ENCODE results near the gene TRIM27.
"Not testable (repeated sequence)": the region's sequence is repeated elsewhere in the genome, so short reads cannot be mapped to it uniquely, and the experiment has no call there.

The TRIM27 gene

DNA sequence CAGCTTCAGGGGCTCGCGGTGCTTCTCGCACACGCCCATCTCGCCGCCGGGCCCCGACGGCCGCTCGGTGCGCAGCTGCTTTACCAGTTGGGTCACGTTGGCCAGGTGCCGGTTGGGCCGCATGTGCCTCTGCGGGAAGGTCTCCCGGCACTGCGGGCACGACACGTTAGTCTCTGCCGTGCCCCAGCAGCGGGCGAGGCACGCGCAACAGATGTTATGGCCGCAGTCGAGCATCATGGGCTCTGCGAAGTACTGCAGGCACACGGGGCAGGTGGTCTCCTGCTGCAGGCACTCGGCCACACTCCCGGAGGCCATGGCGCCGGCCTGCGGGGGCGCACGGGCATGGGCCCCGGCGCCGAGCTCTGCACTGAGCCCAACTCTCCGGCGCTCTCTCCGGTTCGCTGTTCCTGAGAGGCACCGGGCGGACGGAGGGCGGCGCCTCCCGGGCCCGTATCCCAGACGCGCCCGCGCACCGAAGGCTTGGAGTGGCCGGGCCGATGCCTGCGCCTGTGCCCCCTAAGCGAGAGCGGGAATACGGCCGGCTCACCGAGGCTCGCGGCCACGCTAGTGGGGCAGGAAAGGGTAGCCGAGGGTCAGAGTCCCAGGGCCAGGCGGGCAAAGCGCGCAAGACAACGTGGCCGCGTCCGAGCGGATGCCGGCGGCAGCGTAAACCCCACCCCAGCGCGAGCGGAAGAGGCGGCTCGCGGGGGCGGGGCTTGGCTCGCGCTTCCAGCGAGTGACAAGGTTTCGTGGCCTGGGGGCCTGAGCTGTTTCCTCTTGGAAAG is at the start of gene TRIM27:
Gene TRIM27 (minus strand): TSS at position 668 of the 785 bp plus-strand sequence. CDS start 353 bp downstream, at position 315.
- peak in 1 of 2 donors; percentile 69 for DNase-seq (ENCODE audit: extremely low read depth in 1 of 2, low read depth in 1 of 2)

- not testable (repeated sequence) for DNase-seq (ENCODE audit: extremely low read depth in 1 of 2, low read depth in 1 of 2)
Observed at GRCh38 chr6:28970056-28970455, 46.3 kb upstream of the TRIM27 start.

GRCh38 chr6:28969129-28969528 is 45.3 kb upstream of the TRIM27 start:
- DNase-seq (ENCODE audit: extremely low read depth in 1 of 2, low read depth in 1 of 2) = no peak

DNA sequence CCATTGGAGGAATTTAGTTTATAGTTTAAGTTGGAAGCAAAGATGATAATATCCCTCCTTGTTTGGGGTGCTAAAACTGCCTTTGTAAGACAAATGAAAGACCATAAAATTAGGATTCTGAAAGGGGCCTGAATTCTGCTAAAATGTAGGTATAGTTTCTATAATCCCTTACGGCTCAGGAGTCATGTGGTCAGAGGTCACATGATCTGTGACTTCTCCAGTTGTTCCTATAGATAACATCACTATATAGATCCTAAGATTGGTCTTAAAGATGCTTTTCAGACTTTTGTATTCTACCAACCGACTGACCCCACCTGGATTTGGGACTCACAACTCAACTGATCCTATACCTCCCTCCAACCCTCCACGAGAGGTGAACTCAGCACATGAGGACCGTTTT is 44.7 kb upstream of the TRIM27 start:
- no peak for DNase-seq (ENCODE audit: extremely low read depth in 1 of 2, low read depth in 1 of 2)

DNA sequence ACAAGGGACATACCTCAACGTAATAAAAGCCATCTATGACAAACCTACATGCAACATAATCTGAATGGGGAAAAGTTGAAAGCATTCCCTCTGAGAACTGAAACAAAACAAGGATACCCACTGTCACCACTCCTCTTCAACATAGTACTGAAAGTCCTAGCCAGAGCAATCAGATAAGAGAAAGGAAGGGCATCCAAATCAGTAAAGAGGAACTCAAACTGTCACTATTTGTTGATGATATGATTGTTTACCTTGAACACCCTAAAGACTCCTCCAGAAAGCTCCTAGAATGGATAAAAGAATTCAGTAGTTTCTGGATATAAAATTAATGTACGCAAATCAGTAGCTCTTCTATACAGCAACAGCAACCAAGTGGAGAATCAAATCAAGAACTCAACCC is 41.9 kb upstream of the TRIM27 start:
- DNase-seq (ENCODE audit: extremely low read depth in 1 of 2, low read depth in 1 of 2) = no peak

DNA sequence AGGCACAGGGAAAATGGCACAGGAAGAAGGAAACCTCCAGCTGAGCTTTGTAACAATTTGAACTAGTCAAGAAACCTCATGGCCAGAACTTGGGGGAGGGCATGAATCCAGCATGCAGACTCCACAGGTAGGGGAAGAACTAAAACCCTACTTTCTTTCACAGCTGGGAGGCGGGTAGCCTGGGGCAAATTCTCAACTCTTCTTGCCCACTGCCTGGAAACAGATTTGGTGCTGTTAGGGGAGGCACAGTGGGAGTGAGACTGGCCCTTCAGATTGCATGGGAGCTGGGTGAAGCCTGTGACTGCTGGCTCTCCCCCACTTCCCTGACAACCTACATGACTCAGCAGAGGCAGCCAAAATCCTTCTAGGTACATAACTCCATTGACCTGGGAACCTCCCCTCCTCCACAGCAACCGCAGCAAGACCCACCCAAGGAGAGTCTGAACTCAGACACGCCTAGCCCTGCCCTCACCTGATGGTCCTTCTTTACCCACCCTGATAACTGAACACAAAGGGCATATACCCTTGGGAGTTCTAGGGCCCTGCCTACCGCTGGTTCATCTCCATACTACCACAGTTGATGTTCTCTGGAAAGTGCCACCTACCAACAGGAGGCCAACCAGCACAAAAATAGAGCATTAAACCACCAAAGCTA is 37.2 kb upstream of the TRIM27 start:
- no peak for DNase-seq (ENCODE audit: extremely low read depth in 1 of 2, low read depth in 1 of 2)

- DNase-seq (ENCODE audit: extremely low read depth in 1 of 2, low read depth in 1 of 2) = not testable (repeated sequence)
Observed at GRCh38 chr6:28958561-28959243, 34.9 kb upstream of the TRIM27 start.

DNA sequence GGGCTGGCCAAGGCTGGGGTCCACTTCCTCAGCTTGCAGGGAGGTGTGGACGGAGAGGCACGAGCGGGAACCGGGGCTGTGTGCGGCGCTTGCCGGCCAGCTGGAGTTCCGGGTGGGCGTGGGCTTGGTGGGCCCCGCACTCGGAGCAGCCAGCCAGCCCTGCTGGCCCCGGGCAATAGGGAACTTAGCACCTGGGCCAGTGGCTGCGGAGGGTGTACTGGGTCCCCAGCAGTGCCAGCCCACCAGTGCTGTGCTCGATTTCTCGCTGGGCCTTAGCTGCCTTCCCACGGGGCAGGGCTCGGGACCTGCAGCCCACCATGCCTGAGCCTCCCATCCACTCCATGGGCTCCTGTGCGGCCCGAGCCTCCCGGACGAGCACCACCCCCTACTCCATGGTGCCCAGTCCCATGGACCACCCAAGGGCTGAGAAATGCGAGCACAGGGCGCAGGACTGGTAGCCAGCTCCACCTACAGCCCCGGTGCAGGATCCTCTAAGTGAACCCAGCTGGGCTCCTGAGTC is 34.1 kb upstream of the TRIM27 start:
- not testable (repeated sequence) for DNase-seq (ENCODE audit: extremely low read depth in 1 of 2, low read depth in 1 of 2)

DNA sequence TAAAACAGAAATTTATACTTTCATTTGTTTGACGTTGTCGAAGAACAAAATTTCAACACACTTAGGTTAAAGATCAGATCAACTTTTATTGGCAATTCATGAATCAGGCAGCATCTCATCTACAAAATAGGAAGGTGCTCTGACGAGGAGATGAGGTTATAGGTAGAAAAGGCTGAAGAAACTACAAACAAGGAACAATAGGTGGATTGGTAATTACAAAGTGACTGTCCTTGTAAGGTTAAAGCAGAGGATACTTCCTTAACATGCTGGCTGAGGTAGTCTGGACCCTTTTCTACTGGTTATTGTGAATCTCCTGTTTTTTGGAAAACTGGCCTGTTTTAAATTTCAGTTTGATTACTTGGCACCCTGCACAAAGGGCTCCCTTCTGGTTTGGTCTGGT is 32.5 kb upstream of the TRIM27 start:
- DNase-seq (ENCODE audit: extremely low read depth in 1 of 2, low read depth in 1 of 2) = no peak

DNA sequence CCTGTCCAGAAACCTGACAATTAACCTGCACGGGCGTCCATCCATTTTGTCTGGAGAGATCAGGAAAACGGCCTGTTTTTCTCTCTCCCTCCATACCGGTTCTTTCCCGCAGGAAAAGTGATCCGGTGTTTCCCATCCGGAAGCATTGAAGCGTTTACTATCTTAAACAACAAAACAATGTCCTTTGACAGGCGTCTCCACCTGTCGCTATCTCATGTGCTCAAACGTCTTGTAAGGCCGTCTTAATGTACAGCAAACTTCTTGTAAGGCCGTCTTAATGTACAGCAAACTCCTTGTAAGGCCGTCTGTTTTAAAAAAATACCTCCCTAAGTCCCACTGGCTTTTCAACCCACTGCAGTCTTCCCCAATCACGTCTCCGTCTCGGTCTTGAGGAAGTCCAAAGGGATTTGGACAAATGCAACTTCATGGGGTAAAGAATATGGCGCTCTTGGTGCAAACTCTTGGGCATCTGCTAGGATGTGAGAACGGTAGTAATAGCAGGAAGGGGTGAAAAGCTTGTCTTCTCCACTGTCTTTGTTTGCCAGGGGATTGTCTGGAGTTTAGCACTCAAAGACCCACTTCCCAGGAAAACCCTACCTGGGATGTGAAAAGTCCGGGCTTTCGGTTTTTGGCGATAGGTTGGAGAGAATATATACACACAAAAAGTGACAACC is 29.9 kb upstream of the TRIM27 start:
- DNase-seq (ENCODE audit: extremely low read depth in 1 of 2, low read depth in 1 of 2) = no peak

DNA sequence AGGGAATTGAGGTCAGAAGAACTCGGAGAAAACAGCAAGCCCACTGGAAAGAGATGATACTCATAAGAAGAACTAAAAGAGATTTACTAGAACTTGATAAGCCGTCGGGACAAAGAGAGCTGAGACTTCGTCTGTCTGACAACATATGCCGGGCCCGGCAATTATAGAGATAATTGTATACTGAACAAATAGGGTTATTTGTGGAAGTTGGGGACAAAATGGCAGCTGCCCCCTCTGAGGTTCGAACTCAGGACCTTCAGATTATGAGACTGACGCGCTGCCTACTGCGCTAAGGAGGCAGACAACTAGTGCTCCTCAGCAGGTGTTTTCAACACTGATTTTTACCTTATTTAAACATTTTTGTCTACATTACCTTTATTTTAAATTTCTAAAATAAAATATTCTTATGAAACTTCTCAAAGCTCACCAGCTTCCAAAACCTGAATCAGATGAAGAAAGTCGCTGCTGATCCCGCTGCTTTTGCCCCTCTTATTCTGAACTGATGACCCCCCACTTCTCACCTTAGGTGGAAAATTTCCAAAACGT is 29.3 kb upstream of the TRIM27 start:
- no peak for DNase-seq (ENCODE audit: extremely low read depth in 1 of 2, low read depth in 1 of 2)

DNA sequence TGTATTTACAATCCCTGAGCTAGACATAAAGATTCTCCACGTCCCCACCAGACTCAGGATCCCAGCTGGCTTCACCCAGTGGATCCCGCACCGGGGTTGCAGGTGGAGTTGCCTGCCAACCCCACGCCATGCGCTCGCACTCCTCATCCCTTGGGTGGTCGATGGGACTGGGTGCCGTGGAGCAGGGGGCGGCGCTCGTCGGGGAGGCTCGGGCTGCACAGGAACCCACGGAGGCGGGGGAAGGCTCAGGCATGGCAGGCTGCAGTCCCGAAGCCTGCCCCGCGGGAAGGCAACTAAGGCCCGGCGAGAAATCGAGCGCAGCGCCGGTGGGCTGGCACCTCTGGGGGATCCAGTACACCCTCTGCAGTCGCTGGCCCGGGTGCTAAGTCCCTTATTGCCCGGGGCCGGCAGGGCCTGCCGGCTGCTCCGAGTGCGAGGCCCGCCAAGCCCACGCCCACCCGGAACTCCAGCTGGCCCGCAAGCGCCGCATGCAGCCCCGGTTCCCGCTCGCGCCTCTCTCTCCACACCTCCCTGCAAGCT is 25.9 kb upstream of the TRIM27 start:
- DNase-seq (ENCODE audit: extremely low read depth in 1 of 2, low read depth in 1 of 2) = not testable (repeated sequence)

GRCh38 chr6:28948782-28949486 is 25.1 kb upstream of the TRIM27 start:
- DNase-seq (ENCODE audit: extremely low read depth in 1 of 2, low read depth in 1 of 2) = no peak

GRCh38 chr6:28947831-28948270 is 24.1 kb upstream of the TRIM27 start:
- no peak for DNase-seq (ENCODE audit: extremely low read depth in 1 of 2, low read depth in 1 of 2)

GRCh38 chr6:28947067-28947765 is 23.4 kb upstream of the TRIM27 start:
- DNase-seq (ENCODE audit: extremely low read depth in 1 of 2, low read depth in 1 of 2) = no peak

- DNase-seq (ENCODE audit: extremely low read depth in 1 of 2, low read depth in 1 of 2) = no peak
Observed at GRCh38 chr6:28945349-28945748, 21.6 kb upstream of the TRIM27 start.

- peak in 1 of 2 donors; percentile 39 for DNase-seq (ENCODE audit: extremely low read depth in 1 of 2, low read depth in 1 of 2)
Observed at GRCh38 chr6:28944412-28944865, 20.7 kb upstream of the TRIM27 start.

GRCh38 chr6:28943557-28944411 is 20.0 kb upstream of the TRIM27 start:
- no peak for DNase-seq (ENCODE audit: extremely low read depth in 1 of 2, low read depth in 1 of 2)
